ENCODE results near the gene CYBB.

CYBB gene

DNA sequence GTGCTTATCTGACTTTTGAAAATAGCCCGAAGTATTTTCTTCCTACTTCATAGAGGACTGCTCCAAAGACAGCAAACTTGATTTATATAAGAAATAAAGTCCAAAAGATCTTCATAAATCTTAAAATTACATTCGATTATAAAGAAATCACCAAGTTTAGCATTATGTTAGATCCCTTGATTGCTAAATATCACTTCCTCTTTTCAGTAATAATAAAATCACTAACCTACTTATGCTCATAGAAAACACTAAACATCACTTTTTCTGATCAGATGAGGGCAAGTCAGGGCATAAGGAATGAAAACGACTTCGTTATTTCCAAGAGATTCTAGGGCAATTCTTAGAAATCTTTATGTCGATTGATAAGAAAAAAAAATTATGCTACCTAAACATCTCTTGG, 35.5 kb downstream of the CYBB start:
- H2BK12ac ChIP-seq (ENCODE audit: low read length) = no peak overlapping the region
- no peak overlapping the region for H2BK120ac ChIP-seq (ENCODE audit: insufficient read depth, low read length, poor library complexity)
- no peaks in the 10 kb centered on the region for H3K27me3 ChIP-seq (ENCODE audit: insufficient read depth, low read length)
- no peak overlapping the region for H4K12ac ChIP-seq (ENCODE audit: low read depth, low read length)
- no peak overlapping the region for H2BK5ac ChIP-seq (ENCODE audit: low read depth, low read length, poor library complexity)
- no peaks in the 10 kb centered on the region for H3K79me1 ChIP-seq (ENCODE audit: low read length)
- no peaks in the 10 kb centered on the region for H3K4me1 ChIP-seq (ENCODE audit: control insufficient read depth in 1 of 2, insufficient read depth in 2 of 2, low read length in 2 of 2)
- H3K27ac ChIP-seq (ENCODE audit: low read depth, low read length) = no peak overlapping the region
- DNase-seq = no peak
- H3K9ac ChIP-seq (ENCODE audit: low read length) = no peak overlapping the region
- no peaks in the 10 kb centered on the region for H3K9me3 ChIP-seq (ENCODE audit: insufficient read depth, low read depth, low read length)
- no peaks in the 10 kb centered on the region for H3K36me3 ChIP-seq (ENCODE audit: control insufficient read depth in 1 of 2, insufficient read depth in 2 of 2, low read length in 2 of 2)
- H3K18ac ChIP-seq (ENCODE audit: low read length) = no peak overlapping the region
- H3K4me3 ChIP-seq (ENCODE audit: low read depth, low read length) = no peak overlapping the region
- H3K4me2 ChIP-seq (ENCODE audit: low read length) = no peak overlapping the region
- H4K8ac ChIP-seq (ENCODE audit: low read depth, low read length) = no peak overlapping the region
- no CpG with 5 or more reads among the region's 5 CpGs for WGBS (ENCODE audit: extremely low coverage, insufficient coverage, insufficient read length)
- H3K4ac ChIP-seq (ENCODE audit: low read depth, low read length) = no peak overlapping the region
- H3K23ac ChIP-seq (ENCODE audit: low read length) = no peak overlapping the region
- no peak overlapping the region for H4K91ac ChIP-seq (ENCODE audit: low read depth, low read length)
- no peak overlapping the region for H2AFZ ChIP-seq (ENCODE audit: insufficient read depth, low read length, poor library complexity)
- H2AK5ac ChIP-seq (ENCODE audit: low read length) = no peak overlapping the region
- no peaks in the 10 kb centered on the region for H3K79me2 ChIP-seq (ENCODE audit: control insufficient read depth, insufficient read depth, low read length, poor library complexity)
- H3K14ac ChIP-seq (ENCODE audit: low read length) = no peak overlapping the region

DNA sequence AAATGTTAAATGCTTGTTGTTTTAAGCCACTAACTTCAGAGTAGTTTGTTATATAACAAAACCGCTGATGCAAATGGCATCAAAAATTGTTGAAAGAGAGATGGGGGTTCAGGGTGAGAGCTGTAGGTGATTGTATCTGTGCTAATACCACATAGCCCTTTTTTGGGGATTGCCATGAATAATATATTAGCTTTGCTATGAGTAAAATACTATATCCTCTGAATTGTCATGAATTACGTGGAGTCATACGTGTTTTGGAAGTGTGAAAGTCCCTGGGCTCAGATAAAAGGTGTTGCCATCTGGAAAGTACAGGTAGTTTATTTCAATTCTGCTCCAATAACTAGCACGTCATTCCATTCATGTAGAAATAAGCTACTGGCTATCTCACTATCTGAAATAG, 36.9 kb downstream of the CYBB start:
- Histone ChIP-seq H3K27ac (ENCODE audit: low read depth, low read length) (no peak overlapping the region), H3K4ac (ENCODE audit: low read depth, low read length) (no peak overlapping the region), H2AFZ (ENCODE audit: insufficient read depth, low read length, poor library complexity) (no peak overlapping the region), H3K18ac (ENCODE audit: low read length) (no peak overlapping the region), H2AK5ac (ENCODE audit: low read length) (no peak overlapping the region), H3K4me1 (ENCODE audit: control insufficient read depth in 1 of 2, insufficient read depth in 2 of 2, low read length in 2 of 2) (no peaks in the 10 kb centered on the region), H3K14ac (ENCODE audit: low read length) (no peak overlapping the region), H2BK12ac (ENCODE audit: low read length) (no peak overlapping the region), H3K79me1 (ENCODE audit: low read length) (no peaks in the 10 kb centered on the region), H3K27me3 (ENCODE audit: insufficient read depth, low read length) (no peaks in the 10 kb centered on the region), H3K9me3 (ENCODE audit: insufficient read depth, low read depth, low read length) (no peaks in the 10 kb centered on the region), H4K12ac (ENCODE audit: low read depth, low read length) (no peak overlapping the region), H3K9ac (ENCODE audit: low read length) (no peak overlapping the region), H3K36me3 (ENCODE audit: control insufficient read depth in 1 of 2, insufficient read depth in 2 of 2, low read length in 2 of 2) (no peaks in the 10 kb centered on the region), H2BK5ac (ENCODE audit: low read depth, low read length, poor library complexity) (no peak overlapping the region), H3K79me2 (ENCODE audit: control insufficient read depth, insufficient read depth, low read length, poor library complexity) (no peaks in the 10 kb centered on the region), H3K23ac (ENCODE audit: low read length) (no peak overlapping the region), H4K8ac (ENCODE audit: low read depth, low read length) (no peak overlapping the region), H3K4me3 (ENCODE audit: low read depth, low read length) (no peak overlapping the region), H4K91ac (ENCODE audit: low read depth, low read length) (no peak overlapping the region), H2BK120ac (ENCODE audit: insufficient read depth, low read length, poor library complexity) (no peak overlapping the region), H3K4me2 (ENCODE audit: low read length) (no peak overlapping the region)
- no peak for DNase-seq
- WGBS (ENCODE audit: extremely low coverage, insufficient coverage, insufficient read length) = no CpG with 5 or more reads among the region's 4 CpGs

DNA sequence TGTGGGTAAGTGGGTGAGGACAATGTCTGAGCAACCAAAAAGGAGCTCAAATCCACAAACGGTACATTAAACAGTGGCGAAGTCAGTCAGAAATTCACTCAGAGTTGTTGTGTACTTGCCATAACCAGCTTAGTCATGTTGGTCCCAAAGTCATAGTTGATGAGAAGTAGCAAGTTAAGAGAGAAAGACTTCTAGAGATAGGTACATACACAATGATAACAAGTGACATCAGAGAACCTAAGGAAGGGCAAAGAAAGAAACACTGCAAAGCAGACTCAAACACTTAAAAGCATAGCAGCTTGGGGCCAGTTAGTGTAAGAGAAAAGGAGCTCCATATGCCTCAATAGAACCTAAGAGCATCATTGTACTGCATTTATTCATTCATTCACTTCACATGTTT, 37.3 kb downstream of the CYBB start:
- Histone ChIP-seq H3K4me2 (ENCODE audit: low read length) (no peak overlapping the region), H3K27me3 (ENCODE audit: insufficient read depth, low read length) (no peaks in the 10 kb centered on the region), H4K12ac (ENCODE audit: low read depth, low read length) (no peak overlapping the region), H3K9ac (ENCODE audit: low read length) (no peak overlapping the region), H3K4me3 (ENCODE audit: low read depth, low read length) (no peak overlapping the region), H2BK12ac (ENCODE audit: low read length) (no peak overlapping the region), H3K79me2 (ENCODE audit: control insufficient read depth, insufficient read depth, low read length, poor library complexity) (no peaks in the 10 kb centered on the region), H3K18ac (ENCODE audit: low read length) (no peak overlapping the region), H3K79me1 (ENCODE audit: low read length) (no peaks in the 10 kb centered on the region), H4K8ac (ENCODE audit: low read depth, low read length) (no peak overlapping the region), H3K4me1 (ENCODE audit: control insufficient read depth in 1 of 2, insufficient read depth in 2 of 2, low read length in 2 of 2) (no peaks in the 10 kb centered on the region), H2BK120ac (ENCODE audit: insufficient read depth, low read length, poor library complexity) (no peak overlapping the region), H3K27ac (ENCODE audit: low read depth, low read length) (no peak overlapping the region), H3K4ac (ENCODE audit: low read depth, low read length) (no peak overlapping the region), H2AFZ (ENCODE audit: insufficient read depth, low read length, poor library complexity) (no peak overlapping the region), H3K23ac (ENCODE audit: low read length) (no peak overlapping the region), H4K91ac (ENCODE audit: low read depth, low read length) (no peak overlapping the region), H2AK5ac (ENCODE audit: low read length) (no peak overlapping the region), H3K36me3 (ENCODE audit: control insufficient read depth in 1 of 2, insufficient read depth in 2 of 2, low read length in 2 of 2) (no peaks in the 10 kb centered on the region), H3K9me3 (ENCODE audit: insufficient read depth, low read depth, low read length) (no peaks in the 10 kb centered on the region), H3K14ac (ENCODE audit: low read length) (no peak overlapping the region), H2BK5ac (ENCODE audit: low read depth, low read length, poor library complexity) (no peak overlapping the region)
- DNase-seq = no peak
- no CpG with 5 or more reads among the region's 2 CpGs for WGBS (ENCODE audit: extremely low coverage, insufficient coverage, insufficient read length)

DNA sequence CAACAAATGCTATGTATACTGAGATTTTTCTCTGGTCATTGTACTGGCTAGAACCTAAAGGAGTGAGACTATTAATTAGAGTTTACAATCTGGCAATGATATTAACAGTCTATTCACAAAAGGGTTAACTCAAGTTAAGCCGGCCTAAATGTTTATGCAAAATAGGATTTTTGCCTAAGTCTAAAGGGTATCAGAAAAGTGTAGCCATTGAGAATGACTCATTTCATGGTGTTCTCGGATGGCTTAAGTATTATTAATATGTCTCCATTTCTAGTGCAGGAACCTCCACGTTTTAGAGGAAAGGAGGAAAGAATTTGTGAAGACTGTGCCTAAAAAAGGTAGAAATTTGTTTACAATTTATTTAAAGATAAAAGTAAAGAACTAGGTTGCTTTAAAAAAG, 37.7 kb downstream of the CYBB start:
- H3K27ac ChIP-seq (ENCODE audit: low read depth, low read length) = no peak overlapping the region
- no peaks in the 10 kb centered on the region for H3K79me2 ChIP-seq (ENCODE audit: control insufficient read depth, insufficient read depth, low read length, poor library complexity)
- WGBS (ENCODE audit: extremely low coverage, insufficient coverage, insufficient read length) = no CpG with 5 or more reads among the region's 3 CpGs
- no peak overlapping the region for H3K23ac ChIP-seq (ENCODE audit: low read length)
- H3K4me3 ChIP-seq (ENCODE audit: low read depth, low read length) = no peak overlapping the region
- no peaks in the 10 kb centered on the region for H3K27me3 ChIP-seq (ENCODE audit: insufficient read depth, low read length)
- no peak overlapping the region for H2BK5ac ChIP-seq (ENCODE audit: low read depth, low read length, poor library complexity)
- no peak overlapping the region for H2AFZ ChIP-seq (ENCODE audit: insufficient read depth, low read length, poor library complexity)
- H2AK5ac ChIP-seq (ENCODE audit: low read length) = no peak overlapping the region
- no peak overlapping the region for H4K12ac ChIP-seq (ENCODE audit: low read depth, low read length)
- H4K8ac ChIP-seq (ENCODE audit: low read depth, low read length) = no peak overlapping the region
- no peak for DNase-seq
- H2BK120ac ChIP-seq (ENCODE audit: insufficient read depth, low read length, poor library complexity) = no peak overlapping the region
- no peak overlapping the region for H3K18ac ChIP-seq (ENCODE audit: low read length)
- no peak overlapping the region for H4K91ac ChIP-seq (ENCODE audit: low read depth, low read length)
- no peak overlapping the region for H2BK12ac ChIP-seq (ENCODE audit: low read length)
- H3K4ac ChIP-seq (ENCODE audit: low read depth, low read length) = no peak overlapping the region
- no peaks in the 10 kb centered on the region for H3K4me1 ChIP-seq (ENCODE audit: control insufficient read depth in 1 of 2, insufficient read depth in 2 of 2, low read length in 2 of 2)
- H3K36me3 ChIP-seq (ENCODE audit: control insufficient read depth in 1 of 2, insufficient read depth in 2 of 2, low read length in 2 of 2) = no peaks in the 10 kb centered on the region
- H3K14ac ChIP-seq (ENCODE audit: low read length) = no peak overlapping the region
- no peaks in the 10 kb centered on the region for H3K9me3 ChIP-seq (ENCODE audit: insufficient read depth, low read depth, low read length)
- no peaks in the 10 kb centered on the region for H3K79me1 ChIP-seq (ENCODE audit: low read length)
- H3K9ac ChIP-seq (ENCODE audit: low read length) = no peak overlapping the region
- H3K4me2 ChIP-seq (ENCODE audit: low read length) = no peak overlapping the region

Data from trophoblast cell (in vitro differentiated cells and primary cell).